ENCODE data around the gene LEFTY1. TPM values are rescaled to one million over a fixed set of nuclear protein-coding genes. Genes with fewer than 3 reads are reported as not detected.
"Not testable (repeated sequence)": the region's sequence is repeated elsewhere in the genome, so short reads cannot be mapped to it uniquely, and the experiment has no call there.

LEFTY1 gene
- polyA plus RNA-seq, 3 donors: 0.13 TPM; not detected in 2

- no peak overlapping the region for H3K4me2 ChIP-seq (replicated peaks; ENCODE audit: extremely low read depth, low read length, poor library complexity, severe bottlenecking)
- H3K27me3 ChIP-seq (ENCODE audit: control insufficient read depth in 2 of 2, insufficient read depth in 2 of 2, low read length in 2 of 2): peaks cover 0 to 5% of the 10 kb centered on the region in 2 donors
- H3K36me3 ChIP-seq (replicated peaks in 1 of 2; ENCODE audit: control insufficient read depth in 1 of 2, insufficient read depth in 2 of 2, low read length in 2 of 2): no peaks in the 10 kb centered on the region
- H3K27ac ChIP-seq (ENCODE audit: low read depth in 1 of 2, low read length in 2 of 2): no peak overlapping the region
- Mint-ChIP-seq H3K27ac (no peak overlapping the region), H3K4me3 (no peak overlapping the region), H3K4me1 (peaks cover 10% of the 10 kb centered on the region), H3K27me3 (ENCODE audit: low read depth in 3 of 3) (peaks cover 9 to 16% (median 10%) of the 10 kb centered on the region in 3 donors), H3K9me3 (no peaks in the 10 kb centered on the region), H3K36me3 (no peaks in the 10 kb centered on the region)
- DNase-seq: no peak
- 98% methylated on average over 15 of the region's 18 CpGs for WGBS (ENCODE audit: insufficient coverage)
- H2AFZ ChIP-seq (ENCODE audit: insufficient read depth, low read depth, low read length, poor library complexity, severe bottlenecking): no peak overlapping the region
- no peak overlapping the region for H3K9ac ChIP-seq (ENCODE audit: insufficient read depth, low read length, poor library complexity, severe bottlenecking)
- H4K20me1 ChIP-seq (ENCODE audit: insufficient read depth, low read length): no peaks in the 10 kb centered on the region
- no peak for TF ChIP-seq CTCF (IDR thresholded peaks at IDR 0.05)
- no peaks in the 10 kb centered on the region for H3K79me2 ChIP-seq (ENCODE audit: insufficient read depth, low read length)
- intact Hi-C loops (cut with micrococcal nuclease): no loop called here
- H3K9me3 ChIP-seq (replicated peaks in 1 of 2; ENCODE audit: control insufficient read depth in 1 of 2, insufficient read depth in 1 of 2, low read length in 2 of 2): no peaks in the 10 kb centered on the region
- peaks cover 2 to 6% of the 10 kb centered on the region in 2 donors for H3K4me1 ChIP-seq (ENCODE audit: control insufficient read depth in 1 of 2, insufficient read depth in 2 of 2, low read length in 2 of 2)
- H3K4me3 ChIP-seq (replicated peaks in 1 of 3; ENCODE audit: low read depth in 2 of 3, low read length in 3 of 3): no peak overlapping the region
Measured at GRCh38 chr1:225888289-225888897, 553 bp downstream of the LEFTY1 start.

- H3K27me3 ChIP-seq (ENCODE audit: control insufficient read depth in 2 of 2, insufficient read depth in 2 of 2, low read length in 2 of 2); H3K9ac ChIP-seq (ENCODE audit: insufficient read depth, low read length, poor library complexity, severe bottlenecking); H3K27ac Mint-ChIP-seq; H3K79me2 ChIP-seq (ENCODE audit: insufficient read depth, low read length); H3K9me3 ChIP-seq (replicated peaks in 1 of 2; ENCODE audit: control insufficient read depth in 1 of 2, insufficient read depth in 1 of 2, low read length in 2 of 2); H2AFZ ChIP-seq (ENCODE audit: insufficient read depth, low read depth, low read length, poor library complexity, severe bottlenecking); H3K4me3 ChIP-seq (replicated peaks in 1 of 3; ENCODE audit: low read depth in 2 of 3, low read length in 3 of 3); H3K4me3 Mint-ChIP-seq; H3K4me1 ChIP-seq (ENCODE audit: control insufficient read depth in 1 of 2, insufficient read depth in 2 of 2, low read length in 2 of 2); H3K36me3 ChIP-seq (replicated peaks in 1 of 2; ENCODE audit: control insufficient read depth in 1 of 2, insufficient read depth in 2 of 2, low read length in 2 of 2); H3K36me3 Mint-ChIP-seq; intact Hi-C loops (cut with micrococcal nuclease); H3K27ac ChIP-seq (ENCODE audit: low read depth in 1 of 2, low read length in 2 of 2); H4K20me1 ChIP-seq (ENCODE audit: insufficient read depth, low read length); H3K4me2 ChIP-seq (replicated peaks; ENCODE audit: extremely low read depth, low read length, poor library complexity, severe bottlenecking); H3K9me3 Mint-ChIP-seq; DNase-seq: not testable (repeated sequence)
- H3K4me1 Mint-ChIP-seq: peaks cover 14% of the 10 kb centered on the region
- 76% methylated on average over 9 of the region's 56 CpGs for WGBS (ENCODE audit: insufficient coverage)
- peaks cover 11 to 20% (median 12%) of the 10 kb centered on the region in 3 donors for H3K27me3 Mint-ChIP-seq (ENCODE audit: low read depth in 3 of 3)
Measured at GRCh38 chr1:225887554-225888288, 1.2 kb downstream of the LEFTY1 start.

Data from CD14-positive monocyte (primary cell).